ENCODE measurements around the gene PPARD. TPM values are rescaled to one million over a fixed set of nuclear protein-coding genes. Genes with fewer than 3 reads are reported as not detected.

The PPARD gene
- polyA plus RNA-seq, 3 donors = 1.2 to 22.0 (median 2.4) TPM

DNA sequence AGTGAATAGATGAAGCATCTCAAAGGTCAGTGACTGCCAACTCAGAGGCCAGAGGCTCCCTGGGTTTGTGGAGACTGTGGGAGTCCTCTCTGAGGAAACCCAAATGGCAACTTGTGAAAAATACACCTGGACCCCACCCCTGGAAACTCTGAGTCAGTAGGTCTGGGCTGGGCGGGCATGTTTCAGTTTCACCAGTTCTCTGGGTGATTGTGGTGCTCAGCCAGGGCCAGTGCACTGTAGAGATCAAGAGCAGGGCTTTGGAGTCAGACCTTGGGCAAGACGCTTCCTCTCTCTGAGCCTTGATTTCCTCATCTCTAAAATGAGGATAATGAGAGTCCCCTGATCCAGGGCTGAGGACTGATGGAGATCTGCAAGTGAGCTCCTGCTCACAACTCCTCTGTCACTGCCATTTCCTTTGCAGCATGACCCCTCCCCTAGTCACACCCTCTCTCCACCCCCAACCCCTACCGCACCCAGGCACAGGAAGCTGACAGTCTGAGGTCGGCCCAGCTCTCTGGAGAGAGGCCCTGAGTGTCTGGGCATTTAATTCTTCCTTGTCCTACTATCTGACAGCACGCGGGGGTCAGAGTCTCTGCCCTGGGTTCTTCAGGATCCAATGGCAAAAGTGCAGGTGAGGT is 39.6 kb upstream of the PPARD start:
- Histone ChIP-seq H3K4me1 (ENCODE audit: control insufficient read depth in 1 of 2, insufficient read depth in 2 of 2, low read length in 2 of 2) (peaks cover 65 to 66% of the 10 kb centered on the region in 2 donors), H3K9ac (ENCODE audit: insufficient read depth, low read length, poor library complexity, severe bottlenecking) (peak overlapping the region; percentile 59), H3K4me3 (replicated peaks in 1 of 3; ENCODE audit: low read depth in 2 of 3, low read length in 3 of 3) (peak overlapping the region in 2 of 3 experiments; percentile 15 to 63), H3K27ac (ENCODE audit: low read depth in 1 of 2, low read length in 2 of 2) (peak overlapping the region; percentile 60 to 94), H3K9me3 (replicated peaks in 1 of 2; ENCODE audit: control insufficient read depth in 1 of 2, insufficient read depth in 1 of 2, low read length in 2 of 2) (no peaks in the 10 kb centered on the region), H3K27me3 (ENCODE audit: control insufficient read depth in 2 of 2, insufficient read depth in 2 of 2, low read length in 2 of 2) (no peaks in the 10 kb centered on the region), H3K4me2 (replicated peaks; ENCODE audit: extremely low read depth, low read length, poor library complexity, severe bottlenecking) (peak overlapping the region; percentile 71), H3K79me2 (ENCODE audit: insufficient read depth, low read length) (peaks cover 90% of the 10 kb centered on the region), H4K20me1 (ENCODE audit: insufficient read depth, low read length) (peaks cover 14% of the 10 kb centered on the region), H3K36me3 (replicated peaks in 1 of 2; ENCODE audit: control insufficient read depth in 1 of 2, insufficient read depth in 2 of 2, low read length in 2 of 2) (peaks cover 7 to 24% of the 10 kb centered on the region in 2 donors), H2AFZ (ENCODE audit: insufficient read depth, low read depth, low read length, poor library complexity, severe bottlenecking) (peak overlapping the region; percentile 43)
- H3K27me3 Mint-ChIP-seq (ENCODE audit: low read depth in 3 of 3) = peaks cover 0 to 4% (median 2%) of the 10 kb centered on the region in 3 donors
- TF ChIP-seq CTCF (IDR thresholded peaks at IDR 0.05) = no peak
- intact Hi-C loops (cut with micrococcal nuclease) = no loop called here
- DNase-seq = peak; percentile 78 to 88 (median 88)
- H3K4me3 Mint-ChIP-seq = peak overlapping the region; percentile 63 to 84
- WGBS (ENCODE audit: insufficient coverage) = 0% methylated on average over 2 of the region's 6 CpGs
- peaks cover 23 to 49% of the 10 kb centered on the region in 2 donors for H3K36me3 Mint-ChIP-seq
- peaks cover 62% of the 10 kb centered on the region for H3K4me1 Mint-ChIP-seq
- H3K27ac Mint-ChIP-seq = peak overlapping the region; percentile 93 to 97 (median 96)
- H3K9me3 Mint-ChIP-seq = no peaks in the 10 kb centered on the region

DNA sequence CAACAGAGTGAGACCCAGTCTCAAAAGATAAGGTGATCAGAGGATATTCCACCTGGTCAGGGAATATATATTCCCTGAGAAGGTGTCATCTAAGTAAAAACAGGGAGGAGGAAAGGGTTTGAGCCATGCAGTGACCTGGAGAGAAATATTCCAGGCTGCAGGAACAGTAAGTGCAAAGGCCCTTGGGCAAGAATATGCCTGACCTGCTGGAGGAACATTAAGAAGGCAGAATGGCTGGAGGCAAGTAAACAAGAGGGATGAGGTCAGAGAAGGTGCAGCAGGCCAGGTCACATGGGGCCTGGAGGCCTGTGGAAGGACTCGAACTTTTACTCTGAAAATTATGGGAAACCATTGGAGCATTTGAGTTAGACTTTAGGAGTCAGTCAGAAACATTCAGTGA is 38.1 kb upstream of the PPARD start:
- DNase-seq = no peak

More for the DNA sequence above, 38.1 kb upstream of the PPARD start:
- peaks cover 22% of the 10 kb centered on the region for H4K20me1 ChIP-seq (ENCODE audit: insufficient read depth, low read length)
- H3K36me3 ChIP-seq (replicated peaks in 1 of 2; ENCODE audit: control insufficient read depth in 1 of 2, insufficient read depth in 2 of 2, low read length in 2 of 2) = peaks cover 10 to 35% of the 10 kb centered on the region in 2 donors
- H3K9me3 Mint-ChIP-seq = no peaks in the 10 kb centered on the region
- intact Hi-C loops (cut with micrococcal nuclease) = no loop called here
- no peak overlapping the region for H2AFZ ChIP-seq (ENCODE audit: insufficient read depth, low read depth, low read length, poor library complexity, severe bottlenecking)
- TF ChIP-seq CTCF (IDR thresholded peaks at IDR 0.05) = no peak
- peaks cover 55% of the 10 kb centered on the region for H3K4me1 Mint-ChIP-seq
- peak overlapping the region; percentile 60 to 94 for H3K27ac ChIP-seq (ENCODE audit: low read depth in 1 of 2, low read length in 2 of 2)
- H3K79me2 ChIP-seq (ENCODE audit: insufficient read depth, low read length) = peaks cover 85% of the 10 kb centered on the region
- peaks cover 0 to 2% (median 2%) of the 10 kb centered on the region in 3 donors for H3K27me3 Mint-ChIP-seq (ENCODE audit: low read depth in 3 of 3)
- H3K27ac Mint-ChIP-seq = peak overlapping the region in 6 of 7 donors; percentile 9 to 97 (median 94)
- H3K27me3 ChIP-seq (ENCODE audit: control insufficient read depth in 2 of 2, insufficient read depth in 2 of 2, low read length in 2 of 2) = no peaks in the 10 kb centered on the region
- peaks cover 49 to 50% of the 10 kb centered on the region in 2 donors for H3K4me1 ChIP-seq (ENCODE audit: control insufficient read depth in 1 of 2, insufficient read depth in 2 of 2, low read length in 2 of 2)
- H3K36me3 Mint-ChIP-seq = peaks cover 32 to 58% of the 10 kb centered on the region in 2 donors
- H3K4me3 ChIP-seq (replicated peaks in 1 of 3; ENCODE audit: low read depth in 2 of 3, low read length in 3 of 3) = no peak overlapping the region
- no peak overlapping the region for H3K4me2 ChIP-seq (replicated peaks; ENCODE audit: extremely low read depth, low read length, poor library complexity, severe bottlenecking)
- H3K9ac ChIP-seq (ENCODE audit: insufficient read depth, low read length, poor library complexity, severe bottlenecking) = no peak overlapping the region
- H3K9me3 ChIP-seq (replicated peaks in 1 of 2; ENCODE audit: control insufficient read depth in 1 of 2, insufficient read depth in 1 of 2, low read length in 2 of 2) = no peaks in the 10 kb centered on the region
- no peak overlapping the region for H3K4me3 Mint-ChIP-seq
- WGBS (ENCODE audit: insufficient coverage) = 60% methylated on average over 1 of the region's 1 CpG
